Stimulated activated CD4-positive, alpha-beta T cell treated with anti-CD3 and anti-CD28 coated beads, TNF-alpha, amount 100 ng/mL, for 4 hours (primary cell): ENCODE results near the gene KRT4.

ENCODE experiments used
- DNase-seq, 3 experiments: peaks; one replicate each; pipeline ENCODE4 v3.0.0-alpha.2; 2020; ENCODE audit warnings: low read depth in 3 of 3

The KRT4 gene

GRCh38 chr12:52836491-52837412, 22.8 kb upstream of the KRT4 start:
- no peak for DNase-seq

GRCh38 chr12:52836042-52836466, 22.1 kb upstream of the KRT4 start:
- DNase-seq, result peak; percentile 23 to 41 (median 31)

- no peak for DNase-seq
These were observed 21.5 kb upstream of the KRT4 start for GRCh38 chr12:52835271-52836041.

- DNase-seq, result no peak
These were observed 20.7 kb upstream of the KRT4 start for GRCh38 chr12:52834727-52835001.

- DNase-seq, result no peak
These were observed 20.2 kb upstream of the KRT4 start, which contains the start of gene KRT79 for GRCh38 chr12:52833922-52834726. KRT79 (minus strand) TSS chr12:52834311; CDS start chr12:52834260, 51 bp downstream.

- no peak for DNase-seq
These were observed 19.3 kb upstream of the KRT4 start for GRCh38 chr12:52832985-52833905.

- no peak for DNase-seq
These were observed 18.5 kb upstream of the KRT4 start for GRCh38 chr12:52832451-52832850.

GRCh38 chr12:52831251-52831650, 17.3 kb upstream of the KRT4 start:
- no peak for DNase-seq

- DNase-seq, result no peak
These were observed 16.3 kb upstream of the KRT4 start for GRCh38 chr12:52829986-52830770.

GRCh38 chr12:52828591-52829021, 14.7 kb upstream of the KRT4 start:
- no peak for DNase-seq

GRCh38 chr12:52828156-52828555, 14.2 kb upstream of the KRT4 start:
- DNase-seq, result no peak

- no peak for DNase-seq
These were observed 13.7 kb upstream of the KRT4 start for GRCh38 chr12:52827499-52828090.

GRCh38 chr12:52826611-52827498, 12.9 kb upstream of the KRT4 start:
- DNase-seq, result no peak

- DNase-seq, result no peak
These were observed 12.0 kb upstream of the KRT4 start for GRCh38 chr12:52825961-52826360.

GRCh38 chr12:52824741-52825410, 11.0 kb upstream of the KRT4 start:
- no peak for DNase-seq

GRCh38 chr12:52823761-52824450, 10.0 kb upstream of the KRT4 start:
- DNase-seq, result no peak

GRCh38 chr12:52822771-52823510, 9.0 kb upstream of the KRT4 start:
- DNase-seq, result no peak
